IPS-NIHi11 (cell line): Measurements from ENCODE around the gene SAFB.
"Not testable (repeated sequence)": the region's sequence is repeated elsewhere in the genome, so short reads cannot be mapped to it uniquely, and the experiment has no call there.

ENCODE experiments used
- DNase-seq: peaks from one replicate; pipeline ENCODE4 v3.0.0; 2012; ENCODE audit warnings: mixed read lengths, low spot score

The SAFB gene

DNA sequence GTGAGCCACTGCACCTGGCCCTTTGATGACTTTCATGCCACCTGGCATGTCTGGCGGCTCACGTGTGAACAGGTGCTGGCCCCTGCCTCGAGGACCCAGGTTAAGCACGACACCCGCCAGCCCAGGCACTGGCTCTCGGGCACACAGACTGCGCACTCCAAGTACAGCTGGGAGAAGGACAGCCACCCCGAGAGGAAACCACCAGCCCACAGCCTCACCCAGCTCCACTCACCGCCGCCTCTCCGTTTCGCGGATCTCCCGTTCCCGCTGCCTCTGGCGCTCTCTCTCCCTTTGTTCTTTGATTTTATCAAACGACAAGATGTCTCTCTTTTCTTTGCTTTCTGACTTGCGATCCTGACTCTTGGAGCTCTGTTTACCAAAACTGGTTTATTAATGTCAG is 27.8 kb upstream of the SAFB start:
- no peak for DNase-seq

- no peak for DNase-seq
These were observed 27.1 kb upstream of the SAFB start for GRCh38 chr19:5595745-5596144.

- DNase-seq = no peak
These were observed 22.1 kb upstream of the SAFB start for GRCh38 chr19:5600797-5601196.

GRCh38 chr19:5603626-5604025 is 19.3 kb upstream of the SAFB start:
- DNase-seq = no peak

GRCh38 chr19:5605362-5605761 is 17.5 kb upstream of the SAFB start:
- no peak for DNase-seq

DNA sequence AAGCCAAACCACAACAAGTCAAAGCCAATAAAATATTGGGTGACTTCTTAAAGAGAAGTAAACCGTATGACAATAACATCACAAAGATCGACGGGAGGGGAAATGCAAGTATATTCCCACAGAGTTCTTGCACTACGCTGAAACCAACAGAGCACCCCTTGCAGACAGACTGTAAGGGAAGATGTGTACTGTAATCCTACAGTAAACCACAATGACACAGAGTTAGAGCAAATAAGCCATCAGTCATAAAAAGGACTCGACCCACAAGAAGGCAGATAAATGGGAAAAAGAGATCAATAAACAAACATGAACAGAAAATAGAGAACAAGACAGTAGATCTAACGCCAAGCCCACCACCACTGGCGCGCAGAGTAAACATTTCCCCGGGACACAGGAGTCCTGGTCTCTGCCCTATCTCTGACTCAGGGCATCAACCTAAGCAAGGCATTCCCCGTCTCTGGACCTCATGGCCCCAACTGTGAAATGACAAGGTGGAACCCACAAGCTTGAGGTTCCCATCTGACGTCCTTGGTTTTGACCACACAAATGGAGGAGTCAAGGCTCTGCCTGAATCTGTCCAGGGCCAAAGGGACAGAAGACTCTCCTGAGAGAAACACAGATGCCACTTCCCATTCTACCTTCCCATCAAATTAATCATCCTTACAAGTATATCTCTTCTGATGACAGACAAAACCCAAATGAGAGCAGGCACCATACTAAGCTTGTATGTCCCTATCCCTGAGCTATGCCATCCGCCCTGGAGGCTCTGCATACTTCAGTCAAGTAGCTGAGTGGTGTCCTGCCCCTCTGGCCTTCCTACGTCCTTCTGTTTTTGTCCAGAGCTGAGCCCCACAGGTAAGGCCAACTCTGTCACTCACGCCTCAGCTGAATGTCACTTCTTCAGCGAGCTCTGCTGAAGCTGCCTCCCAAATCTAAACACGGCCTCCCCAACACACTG is 15.3 kb upstream of the SAFB start:
- no peak for DNase-seq

DNA sequence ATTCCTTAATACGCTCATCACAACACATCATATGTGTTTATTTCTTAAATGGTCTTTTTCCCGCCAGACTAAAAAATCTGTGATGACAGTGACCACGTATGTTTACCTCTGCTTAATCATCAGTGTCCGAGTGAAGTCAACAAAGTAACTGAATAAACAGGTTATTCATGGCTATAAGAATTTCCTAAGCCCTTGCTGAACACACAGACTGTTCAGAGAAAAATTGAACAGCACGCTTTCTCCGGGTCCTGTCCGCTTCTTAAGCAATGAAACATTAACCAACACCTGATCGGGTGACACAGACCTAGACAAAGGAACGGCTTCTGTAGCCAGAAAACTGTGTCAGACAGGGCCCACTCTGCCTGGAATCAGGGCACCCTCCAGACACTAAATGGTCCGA is 14.6 kb upstream of the SAFB start:
- no peak for DNase-seq

DNA sequence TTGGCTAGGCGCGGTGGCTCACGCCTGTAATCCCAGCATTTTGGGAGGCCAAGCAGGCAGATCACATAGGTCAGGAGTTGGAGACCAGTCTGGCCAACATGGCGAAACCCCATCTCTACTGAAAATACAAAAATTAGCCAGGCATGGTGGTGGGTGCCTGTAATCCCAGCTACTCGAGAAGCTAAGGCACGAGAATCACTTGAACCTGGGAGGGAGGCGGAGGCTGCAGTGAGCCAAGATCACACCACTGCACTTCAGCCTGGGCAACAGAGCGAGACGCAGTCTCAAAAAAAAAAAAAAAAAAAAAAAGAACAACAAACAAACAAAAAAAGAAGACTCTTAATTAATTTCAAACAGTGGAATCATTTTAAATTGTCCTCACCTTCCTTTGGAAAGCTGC is 14.1 kb upstream of the SAFB start:
- not testable (repeated sequence) for DNase-seq

- no peak for DNase-seq
These were observed 12.9 kb upstream of the SAFB start for GRCh38 chr19:5609881-5610448.

DNA sequence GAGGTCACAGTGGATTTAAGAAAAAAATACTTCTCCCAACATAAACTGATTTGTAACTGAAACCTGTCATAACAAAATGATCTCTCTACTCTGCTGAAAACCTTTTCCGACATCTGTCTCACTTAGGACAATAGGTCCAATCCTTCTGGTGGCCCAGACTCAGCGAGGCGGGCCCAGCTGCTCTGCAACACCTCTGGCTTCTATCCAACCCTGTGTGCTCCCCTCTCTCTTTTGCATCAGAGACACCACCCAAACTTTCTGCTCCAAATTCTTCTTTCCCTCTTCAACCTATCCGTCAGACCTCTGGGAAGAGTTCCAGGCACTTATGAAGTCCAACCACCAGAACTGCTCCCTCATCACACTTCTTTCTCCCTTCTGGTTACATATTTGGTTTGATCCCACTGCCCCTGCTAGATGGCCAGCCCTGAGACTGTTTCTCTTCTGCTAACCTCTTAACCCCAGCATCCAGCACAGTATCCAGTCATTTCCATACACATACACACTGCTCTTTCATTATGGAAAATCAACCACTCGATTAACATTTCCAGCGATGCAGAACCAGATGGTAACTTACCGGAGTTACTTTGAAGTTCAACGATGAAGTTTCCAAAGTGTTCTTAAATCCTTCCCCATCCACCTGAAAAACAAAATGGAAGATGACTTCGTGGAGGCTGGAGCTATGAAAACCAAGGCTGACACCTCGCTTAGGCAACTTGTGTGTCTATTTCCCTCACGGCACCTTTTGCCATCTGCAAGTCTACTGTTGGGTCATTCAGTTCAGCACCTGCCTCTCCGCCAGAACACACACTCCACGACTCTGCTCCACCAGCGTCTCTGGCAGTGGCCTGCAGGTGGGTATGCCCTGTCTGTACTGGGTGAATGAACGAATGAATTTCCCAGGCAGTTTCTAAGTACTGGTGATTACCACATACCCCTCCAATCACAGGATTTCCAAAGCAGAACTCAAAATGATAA is 9.7 kb upstream of the SAFB start:
- no peak for DNase-seq

GRCh38 chr19:5615756-5616327 is 7.0 kb upstream of the SAFB start:
- no peak for DNase-seq

GRCh38 chr19:5617080-5617479 is 5.8 kb upstream of the SAFB start:
- DNase-seq = no peak

GRCh38 chr19:5618591-5618990 is 4.3 kb upstream of the SAFB start:
- no peak for DNase-seq

DNA sequence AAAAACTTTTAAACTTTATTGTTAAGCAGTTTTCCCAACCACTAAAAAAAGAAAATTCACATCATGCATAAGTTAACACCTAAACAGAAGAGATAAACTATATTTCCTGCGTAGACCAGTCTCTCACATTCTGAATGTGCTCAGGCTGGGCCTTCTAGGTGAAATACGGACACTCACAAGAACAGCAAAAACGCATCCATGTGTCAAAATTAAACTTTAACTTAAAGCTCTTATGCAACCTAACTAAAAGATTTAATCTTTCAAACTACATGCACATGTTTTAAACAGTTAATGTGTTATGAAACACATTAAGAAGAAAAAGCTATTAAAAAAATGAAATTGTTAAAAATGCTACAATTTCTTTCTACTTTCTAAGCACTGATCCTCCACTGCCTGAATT is 2.9 kb upstream of the SAFB start:
- no peak for DNase-seq

DNA sequence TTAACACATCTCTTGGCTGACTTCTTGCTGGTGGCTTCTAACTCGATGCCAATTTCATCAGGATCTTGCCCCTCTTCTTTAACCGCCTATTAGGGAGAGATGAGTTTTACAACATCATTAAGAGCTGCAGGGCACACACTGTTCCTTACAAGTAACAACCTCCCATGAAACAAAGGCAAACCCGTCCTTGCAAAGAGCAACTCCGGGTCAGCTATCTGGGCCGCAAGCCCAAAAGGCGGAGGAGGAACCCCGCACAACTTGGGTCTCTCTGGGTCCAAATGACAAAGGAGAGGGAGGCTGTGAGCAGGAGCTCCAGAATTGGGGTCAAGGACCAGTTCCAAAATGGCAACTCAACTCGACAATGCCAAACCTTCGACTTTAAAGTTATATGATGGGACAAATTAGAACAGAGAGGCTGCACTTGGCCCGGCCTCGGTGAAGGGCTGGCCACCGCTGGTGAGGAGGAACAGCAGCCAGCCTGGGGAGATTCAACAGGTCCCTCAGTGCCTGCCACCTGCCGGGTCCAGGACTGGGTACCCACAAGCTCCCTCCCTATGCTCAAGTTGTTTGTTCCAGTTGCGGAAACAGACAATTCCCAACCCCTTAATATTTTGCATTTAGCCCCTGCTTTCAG is 1.5 kb upstream of the SAFB start:
- no peak for DNase-seq

GRCh38 chr19:5621945-5622464 is 878 bp upstream of the SAFB start:
- peak; percentile 10 for DNase-seq

DNA sequence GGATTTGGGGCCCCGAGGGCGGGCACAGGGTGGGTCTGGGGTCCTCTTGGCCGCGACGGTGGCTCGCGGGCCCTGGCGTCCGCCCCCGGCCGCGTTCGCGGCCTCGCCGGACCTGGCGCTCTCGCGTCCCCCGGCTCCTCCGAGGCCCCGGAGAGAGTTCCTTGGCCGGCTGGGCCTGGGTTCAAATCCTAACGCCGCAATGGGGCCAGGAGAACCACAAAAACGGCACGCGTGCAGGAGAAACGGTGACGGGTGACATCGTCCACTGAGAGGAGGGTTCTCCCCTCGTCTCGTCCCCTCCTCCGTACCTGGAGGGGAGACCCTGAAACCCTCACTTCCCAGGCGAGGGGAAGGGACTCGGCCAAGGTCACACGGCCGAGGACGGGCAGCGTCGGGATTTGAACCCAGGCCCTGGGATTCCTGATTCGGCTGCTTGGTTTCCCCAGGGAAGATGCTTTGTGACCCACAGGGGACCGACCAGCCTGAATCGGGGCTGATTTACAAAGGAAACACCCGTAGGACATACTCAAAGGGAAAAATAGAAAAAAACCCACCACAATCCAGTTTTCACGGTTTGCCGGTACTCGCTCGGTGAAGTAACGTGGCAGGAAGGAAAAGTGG is 624 bp downstream of the SAFB start:
- no peak for DNase-seq

DNA sequence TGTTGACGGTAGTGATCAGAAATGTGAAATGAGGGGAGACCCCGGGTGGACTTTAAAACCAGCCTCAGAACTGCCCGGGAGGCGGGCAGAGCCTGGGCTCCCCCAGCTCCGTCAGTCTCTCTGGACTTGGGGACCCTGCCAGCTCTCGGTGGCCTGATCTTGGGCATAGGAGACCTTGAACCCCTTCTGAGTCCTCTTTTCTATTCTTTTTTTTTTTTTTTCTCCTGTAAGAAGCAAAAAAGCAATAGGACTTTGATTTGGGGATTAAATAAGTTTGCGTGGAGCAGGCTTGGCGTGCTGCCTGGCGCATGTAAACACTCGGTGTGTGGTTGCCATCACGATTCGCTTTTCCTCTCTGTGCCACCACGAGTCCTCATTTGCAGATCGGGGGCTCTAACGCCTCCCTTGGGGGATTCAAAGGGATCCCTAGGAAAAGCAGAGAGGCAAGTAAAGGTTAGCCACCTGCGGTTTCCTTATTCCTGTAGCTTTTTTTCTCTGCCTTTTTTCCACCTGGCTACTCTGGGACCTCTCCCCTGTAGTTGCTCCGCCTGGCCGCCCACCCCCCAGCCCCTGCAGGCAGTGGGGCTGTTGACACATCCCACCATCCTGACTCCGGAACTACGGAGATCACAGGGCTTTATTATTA is 1.3 kb downstream of the SAFB start:
- peak; percentile 15 for DNase-seq

- DNase-seq = no peak
These were observed 1.9 kb downstream of the SAFB start for GRCh38 chr19:5624741-5625278.

- DNase-seq = no peak
These were observed 2.8 kb downstream of the SAFB start for GRCh38 chr19:5625641-5626040.
